Mesendoderm (in vitro differentiated cells): ENCODE results near the gene LHX2.
A peak's percentile ranks its signal among the peaks of the same experiment; 100 is the strongest.

Experiments used
- DNase-seq: peaks from one replicate; pipeline ENCODE4 v3.0.0; 2013
- H2AK5ac ChIP-seq: 2 replicates; pipeline ENCODE4 v1.6.1; 2013; ENCODE audit warnings: low read length, inconsistent platforms
- H2BK120ac ChIP-seq: 2 replicates; pipeline ENCODE4 v1.6.1; 2013; ENCODE audit warnings: low read depth, mild to moderate bottlenecking, low read length, moderate library complexity, mixed read lengths
- H2BK15ac ChIP-seq: replicated peaks from 2 replicates; pipeline ENCODE4 v1.6.1; 2013; ENCODE audit warnings: low read depth, mild to moderate bottlenecking, moderate library complexity
- H2BK5ac ChIP-seq: 2 replicates; pipeline ENCODE4 v1.6.1; 2013; ENCODE audit warnings: low read length, inconsistent platforms
- H3K18ac ChIP-seq: 2 replicates; pipeline ENCODE4 v1.6.1; 2013; ENCODE audit warnings: mild to moderate bottlenecking, low read length, mixed read lengths
- H3K23ac ChIP-seq: one replicate; pipeline ENCODE4 v1.6.1; 2013; ENCODE audit warnings: low read length
- H3K27ac ChIP-seq: 2 replicates; pipeline ENCODE4 v1.5.1; 2013; ENCODE audit warnings: low read depth, mild to moderate bottlenecking, inconsistent platforms, low read length, moderate library complexity
- H3K27me3 ChIP-seq: 2 replicates; pipeline ENCODE4 v1.6.1; 2013; ENCODE audit warnings: low read length, control low read depth, mild to moderate bottlenecking, inconsistent platforms; ENCODE audit not compliant: insufficient read depth, poor library complexity
- H3K36me3 ChIP-seq: 2 replicates; pipeline ENCODE4 v1.6.1; 2013; ENCODE audit warnings: low read length, inconsistent platforms; ENCODE audit not compliant: control insufficient read depth, insufficient read depth
- H3K4ac ChIP-seq: one replicate; pipeline ENCODE4 v1.6.1; 2013; ENCODE audit warnings: low read depth, mild to moderate bottlenecking, low read length, moderate library complexity
- H3K4me1 ChIP-seq: 2 replicates; pipeline ENCODE4 v1.6.1; 2013; ENCODE audit warnings: low read depth, low read length, inconsistent platforms; ENCODE audit not compliant: control insufficient read depth
- H3K4me2 ChIP-seq: 2 replicates; pipeline ENCODE4 v1.6.1; 2013; ENCODE audit warnings: low read length
- H3K4me3 ChIP-seq: 2 replicates; pipeline ENCODE4 v1.5.1; 2013; ENCODE audit warnings: mild to moderate bottlenecking, low read length
- H3K56ac ChIP-seq: one replicate; pipeline ENCODE4 v1.6.1; 2013; ENCODE audit warnings: low read length
- H3K79me1 ChIP-seq: 2 replicates; pipeline ENCODE4 v1.6.1; 2013; ENCODE audit warnings: low read length, inconsistent platforms
- H3K79me2 ChIP-seq: 2 replicates; pipeline ENCODE4 v1.6.1; 2013; ENCODE audit warnings: mild to moderate bottlenecking, low read length; ENCODE audit not compliant: control insufficient read depth, insufficient read depth
- H3K9ac ChIP-seq: 2 replicates; pipeline ENCODE4 v1.6.1; 2013; ENCODE audit warnings: low read length, inconsistent platforms
- H4K5ac ChIP-seq: one replicate; pipeline ENCODE4 v1.6.1; 2013; ENCODE audit warnings: low read length
- H4K8ac ChIP-seq: one replicate; pipeline ENCODE4 v1.6.1; 2013; ENCODE audit warnings: low read depth, mild to moderate bottlenecking, control low read depth, low read length, moderate library complexity
- WGBS: extraction: QIAGEN DNeasy Blood & Tissue Kit; methylation state at CpG from one replicate; pipeline ENCODE4 v1.1.7; 2013; ENCODE audit warnings: low lambda C conversion rate, missing lambda C conversion rate; ENCODE audit not compliant: insufficient coverage; ENCODE audit errors: extremely low coverage; 5-methylcytosine and 5-hydroxymethylcytosine counted together

The LHX2 gene

GRCh38 chr9:123997665-123998277, 13.8 kb upstream of the LHX2 start:
- H2BK15ac ChIP-seq: no peak overlapping the region
- no CpG with 5 or more reads among the region's 15 CpGs for WGBS
- H3K27ac ChIP-seq: no peak overlapping the region
- no peak overlapping the region for H4K5ac ChIP-seq
- no peak overlapping the region for H3K4me3 ChIP-seq
- no peaks in the 10 kb centered on the region for H3K36me3 ChIP-seq
- H2BK5ac ChIP-seq: no peak overlapping the region
- no peak overlapping the region for H3K4me2 ChIP-seq
- H3K4me1 ChIP-seq: no peaks in the 10 kb centered on the region
- no peaks in the 10 kb centered on the region for H3K79me2 ChIP-seq
- no peak overlapping the region for H3K9ac ChIP-seq
- no peaks in the 10 kb centered on the region for H3K79me1 ChIP-seq
- peaks cover 50% of the 10 kb centered on the region for H3K27me3 ChIP-seq
- no peak overlapping the region for H3K56ac ChIP-seq
- peak; percentile 16 for DNase-seq
- no peak overlapping the region for H3K23ac ChIP-seq
- no peak overlapping the region for H2AK5ac ChIP-seq
- no peak overlapping the region for H2BK120ac ChIP-seq
- no peak overlapping the region for H3K18ac ChIP-seq
- no peak overlapping the region for H4K8ac ChIP-seq
- H3K4ac ChIP-seq: no peak overlapping the region

DNA sequence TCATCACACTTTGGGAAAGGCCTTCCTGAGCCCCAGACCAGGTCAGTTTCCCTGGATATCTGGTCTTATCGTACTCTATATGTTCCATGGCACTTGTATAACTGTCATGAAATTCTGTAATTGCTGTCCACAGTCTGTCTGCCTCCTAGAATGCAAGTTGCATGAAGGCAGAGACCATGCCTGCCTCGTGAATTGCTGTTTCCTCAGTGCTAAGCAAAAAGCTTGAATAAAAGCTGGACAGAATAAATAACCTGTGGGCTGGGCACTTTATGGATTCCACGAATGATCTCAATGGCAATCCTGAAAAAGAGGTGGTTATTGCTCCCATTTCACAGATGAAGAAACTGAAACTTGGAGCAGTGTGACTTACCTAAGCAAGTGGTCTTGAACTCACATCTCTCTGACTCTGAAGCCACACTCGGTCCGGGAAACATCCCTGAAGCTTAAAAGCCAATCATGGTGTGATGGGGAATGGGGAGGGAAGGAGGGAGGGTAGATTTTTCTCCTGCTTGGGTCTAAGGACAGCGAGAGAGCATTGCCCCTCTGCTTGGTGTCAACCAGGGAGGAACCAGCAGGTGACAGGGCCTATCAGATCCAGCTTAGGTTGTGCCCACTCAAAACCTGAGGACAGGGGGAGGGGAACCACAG, 13.2 kb upstream of the LHX2 start:
- no peaks in the 10 kb centered on the region for H3K36me3 ChIP-seq
- H3K27me3 ChIP-seq: peaks cover 52% of the 10 kb centered on the region
- H3K4me3 ChIP-seq: no peak overlapping the region
- H2AK5ac ChIP-seq: no peak overlapping the region
- peak; percentile 58 for DNase-seq
- no peak overlapping the region for H3K4ac ChIP-seq
- H3K9ac ChIP-seq: no peak overlapping the region
- no peak overlapping the region for H2BK120ac ChIP-seq
- H3K79me1 ChIP-seq: no peaks in the 10 kb centered on the region
- no peak overlapping the region for H3K18ac ChIP-seq
- WGBS: no CpG with 5 or more reads among the region's 6 CpGs
- H2BK5ac ChIP-seq: no peak overlapping the region
- no peak overlapping the region for H3K27ac ChIP-seq
- H3K4me2 ChIP-seq: peak overlapping the region; percentile 51
- no peak overlapping the region for H4K8ac ChIP-seq
- H3K23ac ChIP-seq: peak overlapping the region; percentile 71
- H3K4me1 ChIP-seq: no peaks in the 10 kb centered on the region
- no peaks in the 10 kb centered on the region for H3K79me2 ChIP-seq
- peak overlapping the region; percentile 9 for H3K56ac ChIP-seq
- H2BK15ac ChIP-seq: no peak overlapping the region
- H4K5ac ChIP-seq: no peak overlapping the region

GRCh38 chr9:123998970-123999621, 12.5 kb upstream of the LHX2 start:
- no CpG with 5 or more reads among the region's 43 CpGs for WGBS
- peaks cover 2% of the 10 kb centered on the region for H3K4me1 ChIP-seq
- no peak overlapping the region for H2BK5ac ChIP-seq
- H3K4me3 ChIP-seq: peak overlapping the region; percentile 1
- H4K5ac ChIP-seq: no peak overlapping the region
- no peaks in the 10 kb centered on the region for H3K79me2 ChIP-seq
- peak; percentile 41 for DNase-seq
- H3K79me1 ChIP-seq: no peaks in the 10 kb centered on the region
- peak overlapping the region; percentile 9 for H3K56ac ChIP-seq
- peak overlapping the region; percentile 42 for H3K9ac ChIP-seq
- peak overlapping the region; percentile 71 for H3K23ac ChIP-seq
- no peak overlapping the region for H4K8ac ChIP-seq
- no peak overlapping the region for H2BK15ac ChIP-seq
- H2BK120ac ChIP-seq: no peak overlapping the region
- peak overlapping the region; percentile 51 for H3K4me2 ChIP-seq
- no peaks in the 10 kb centered on the region for H3K36me3 ChIP-seq
- H3K27me3 ChIP-seq: peaks cover 59% of the 10 kb centered on the region
- no peak overlapping the region for H2AK5ac ChIP-seq
- no peak overlapping the region for H3K27ac ChIP-seq
- H3K4ac ChIP-seq: no peak overlapping the region
- no peak overlapping the region for H3K18ac ChIP-seq

GRCh38 chr9:123999661-124000060, 11.9 kb upstream of the LHX2 start:
- H3K79me2 ChIP-seq: no peaks in the 10 kb centered on the region
- H3K4me1 ChIP-seq: peaks cover 2% of the 10 kb centered on the region
- no peak overlapping the region for H3K4me2 ChIP-seq
- no peak overlapping the region for H3K4ac ChIP-seq
- no peak overlapping the region for H4K5ac ChIP-seq
- H3K18ac ChIP-seq: peak overlapping the region; percentile 33
- no peak overlapping the region for H3K9ac ChIP-seq
- no peak for DNase-seq
- H3K4me3 ChIP-seq: no peak overlapping the region
- H3K27ac ChIP-seq: no peak overlapping the region
- H3K56ac ChIP-seq: no peak overlapping the region
- H2BK120ac ChIP-seq: no peak overlapping the region
- H3K27me3 ChIP-seq: peaks cover 63% of the 10 kb centered on the region
- H4K8ac ChIP-seq: no peak overlapping the region
- WGBS: no CpG with 5 or more reads among the region's 64 CpGs
- H3K36me3 ChIP-seq: no peaks in the 10 kb centered on the region
- H2AK5ac ChIP-seq: no peak overlapping the region
- H2BK15ac ChIP-seq: no peak overlapping the region
- no peak overlapping the region for H2BK5ac ChIP-seq
- H3K23ac ChIP-seq: no peak overlapping the region
- H3K79me1 ChIP-seq: no peaks in the 10 kb centered on the region

- Histone ChIP-seq H4K8ac (no peak overlapping the region), H2BK15ac (no peak overlapping the region), H3K36me3 (no peaks in the 10 kb centered on the region), H3K9ac (no peak overlapping the region), H2AK5ac (no peak overlapping the region), H3K4me2 (no peak overlapping the region), H3K27me3 (peaks cover 65% of the 10 kb centered on the region), H4K5ac (no peak overlapping the region), H3K4ac (no peak overlapping the region), H2BK5ac (no peak overlapping the region), H3K27ac (no peak overlapping the region), H3K4me3 (no peak overlapping the region), H3K79me1 (no peaks in the 10 kb centered on the region), H3K4me1 (peaks cover 4% of the 10 kb centered on the region), H3K79me2 (no peaks in the 10 kb centered on the region), H3K23ac (no peak overlapping the region), H3K56ac (no peak overlapping the region), H3K18ac (peak overlapping the region; percentile 33), H2BK120ac (no peak overlapping the region)
- WGBS: no CpG with 5 or more reads among the region's 35 CpGs
- peak; percentile 8 for DNase-seq
These were observed 11.3 kb upstream of the LHX2 start for GRCh38 chr9:124000161-124000783.
